NCI-H1694 (cell line): Measurements from ENCODE around the gene SLC25A24.

Source experiments
- DNase-seq: peaks from one replicate; lab custom pipeline; 2025; lab: John Stamatoyannopoulos, UW

Gene SLC25A24

GRCh38 chr1:108096089-108096488 is 104.1 kb downstream of the SLC25A24 start:
- no peak for DNase-seq

GRCh38 chr1:108089477-108089876 is 110.7 kb downstream of the SLC25A24 start:
- no peak for DNase-seq

DNA sequence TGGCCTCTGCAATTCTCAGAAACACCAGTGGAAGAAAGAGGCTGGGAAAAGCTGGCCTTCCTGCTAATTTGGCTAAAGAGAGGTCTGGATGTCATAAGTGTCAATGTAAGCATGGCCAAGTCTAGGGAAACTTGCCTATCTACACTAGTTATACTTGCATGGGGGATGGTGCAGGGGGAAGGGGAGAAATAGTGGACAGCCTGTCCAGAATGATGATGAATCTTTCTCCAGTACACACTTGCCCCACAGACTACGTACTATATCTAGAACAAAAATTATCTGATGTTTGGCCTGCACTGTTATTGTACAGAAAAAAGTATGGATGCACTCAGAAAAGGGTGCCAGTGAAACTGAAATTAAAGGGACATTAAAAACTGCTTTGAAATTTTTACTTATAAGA is 114.5 kb downstream of the SLC25A24 start:
- DNase-seq, result no peak

DNA sequence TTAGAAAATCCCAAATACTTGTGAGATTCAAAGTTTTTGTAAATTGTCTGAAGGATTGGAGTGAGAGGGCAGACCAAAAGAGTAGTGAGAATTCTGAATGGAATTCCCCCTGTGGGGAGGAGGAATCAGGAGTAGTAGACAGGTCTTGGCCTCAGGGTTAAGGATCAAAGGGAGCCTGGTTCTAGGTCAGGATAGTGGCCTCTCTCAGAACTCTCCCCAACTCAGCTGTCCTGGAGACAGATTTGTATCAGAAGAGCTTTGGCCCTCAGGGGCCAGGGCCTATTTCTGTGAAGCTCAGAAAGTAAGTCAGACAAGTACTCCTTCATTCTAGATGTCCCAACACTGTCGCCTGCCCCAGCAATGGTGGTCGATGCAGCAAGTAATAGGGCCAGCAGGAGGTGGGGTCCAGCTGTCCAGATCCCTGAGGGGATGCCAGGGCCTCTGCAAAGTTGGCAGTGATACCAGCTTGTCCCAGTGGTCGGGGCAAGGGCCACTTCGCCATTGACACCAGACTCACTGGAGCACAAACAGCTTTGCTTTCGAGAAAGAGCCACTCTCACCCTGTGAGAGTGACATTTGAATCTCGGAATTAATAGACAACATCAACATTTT is 115.2 kb downstream of the SLC25A24 start:
- DNase-seq, result no peak
